Measurements from ENCODE around the gene PCDHAC1.

DNA sequence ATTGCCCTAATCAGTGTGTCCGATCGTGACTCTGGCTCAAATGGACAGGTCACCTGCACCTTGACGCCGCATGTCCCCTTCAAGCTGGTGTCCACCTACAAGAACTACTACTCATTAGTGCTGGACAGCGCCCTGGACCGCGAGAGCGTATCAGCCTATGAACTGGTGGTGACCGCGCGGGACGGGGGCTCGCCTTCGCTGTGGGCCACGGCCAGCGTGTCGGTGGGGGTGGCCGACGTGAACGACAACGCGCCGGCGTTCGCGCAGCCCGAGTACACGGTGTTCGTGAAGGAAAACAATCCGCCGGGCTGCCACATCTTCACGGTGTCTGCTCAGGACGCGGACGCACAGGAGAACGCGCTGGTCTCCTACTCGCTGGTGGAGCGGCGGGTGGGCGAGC, 42.7 kb upstream of the PCDHAC1 start:
- no peak for TF ChIP-seq CTCF (conservative IDR thresholded peaks at IDR 0.05; ENCODE audit: low read depth, low read length)
- TF ChIP-seq EZH2 (IDR thresholded peaks at IDR 0.05; ENCODE audit: borderline replicate concordance, low read depth, low read length, poor library complexity, severe bottlenecking) = no peak

Data from A673 (cell line).